ENCODE measurements around the gene KDM4C.

KDM4C gene

GRCh38 chr9:7121664-7122063 is 363.9 kb downstream of the KDM4C start:
- H3K4me3 ChIP-seq (ENCODE audit: low read depth, low read length), result no peak overlapping the region
- TF ChIP-seq, protein P1, sequence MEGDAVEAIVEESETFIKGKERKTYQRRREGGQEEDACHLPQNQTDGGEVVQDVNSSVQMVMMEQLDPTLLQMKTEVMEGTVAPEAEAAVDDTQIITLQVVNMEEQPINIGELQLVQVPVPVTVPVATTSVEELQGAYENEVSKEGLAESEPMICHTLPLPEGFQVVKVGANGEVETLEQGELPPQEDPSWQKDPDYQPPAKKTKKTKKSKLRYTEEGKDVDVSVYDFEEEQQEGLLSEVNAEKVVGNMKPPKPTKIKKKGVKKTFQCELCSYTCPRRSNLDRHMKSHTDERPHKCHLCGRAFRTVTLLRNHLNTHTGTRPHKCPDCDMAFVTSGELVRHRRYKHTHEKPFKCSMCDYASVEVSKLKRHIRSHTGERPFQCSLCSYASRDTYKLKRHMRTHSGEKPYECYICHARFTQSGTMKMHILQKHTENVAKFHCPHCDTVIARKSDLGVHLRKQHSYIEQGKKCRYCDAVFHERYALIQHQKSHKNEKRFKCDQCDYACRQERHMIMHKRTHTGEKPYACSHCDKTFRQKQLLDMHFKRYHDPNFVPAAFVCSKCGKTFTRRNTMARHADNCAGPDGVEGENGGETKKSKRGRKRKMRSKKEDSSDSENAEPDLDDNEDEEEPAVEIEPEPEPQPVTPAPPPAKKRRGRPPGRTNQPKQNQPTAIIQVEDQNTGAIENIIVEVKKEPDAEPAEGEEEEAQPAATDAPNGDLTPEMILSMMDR (IDR thresholded peaks at IDR 0.05; ENCODE audit: borderline replicate concordance, insufficient read depth, low read depth, low read length), result no peak

GRCh38 chr9:7123743-7124142 is 366.0 kb downstream of the KDM4C start:
- H3K4me3 ChIP-seq (ENCODE audit: low read depth, low read length), result no peak overlapping the region
- TF ChIP-seq, protein P1 (IDR thresholded peaks at IDR 0.05; ENCODE audit: borderline replicate concordance, insufficient read depth, low read depth, low read length), result no peak

DNA sequence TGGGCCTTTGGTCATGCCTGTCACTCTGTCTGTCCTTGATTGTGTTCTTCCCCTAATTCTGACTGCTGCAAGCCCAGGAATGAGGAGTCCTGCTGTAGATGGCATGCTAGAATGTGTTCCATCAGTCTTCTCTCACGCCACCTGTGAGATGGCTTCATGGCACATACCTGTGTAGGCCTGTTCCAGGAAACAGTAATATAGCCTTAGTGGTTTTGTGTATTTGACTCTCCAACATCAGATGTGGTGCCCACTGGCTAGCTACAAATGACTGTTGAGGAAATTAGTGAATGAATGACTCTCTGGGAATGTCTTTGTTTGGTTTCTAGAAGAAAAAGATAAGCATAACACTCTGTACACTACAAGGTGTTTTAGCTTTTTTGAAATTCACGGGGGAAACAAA is 367.5 kb downstream of the KDM4C start:
- TF ChIP-seq, protein P1 (IDR thresholded peaks at IDR 0.05; ENCODE audit: borderline replicate concordance, insufficient read depth, low read depth, low read length), result no peak
- H3K4me3 ChIP-seq (ENCODE audit: low read depth, low read length), result no peak overlapping the region

DNA sequence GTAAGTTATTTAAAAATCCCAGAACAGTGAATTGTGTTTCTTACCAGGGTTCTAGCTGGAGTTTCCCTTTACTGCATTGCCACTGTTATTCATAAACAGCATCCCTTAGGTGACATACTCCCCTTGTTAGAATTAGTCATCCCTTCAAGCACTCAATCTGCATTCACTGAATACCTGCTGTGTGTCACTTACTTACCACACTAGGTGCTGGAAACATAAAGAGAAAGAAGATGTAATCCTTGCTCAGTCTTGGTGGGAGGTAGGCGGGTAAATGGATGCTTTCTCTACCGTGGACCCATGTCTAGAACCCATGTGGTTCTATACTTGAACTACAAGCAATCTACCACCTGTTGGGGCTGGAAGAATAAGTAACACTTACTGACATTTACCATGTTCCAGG is 371.6 kb downstream of the KDM4C start:
- TF ChIP-seq, protein P1 (IDR thresholded peaks at IDR 0.05; ENCODE audit: borderline replicate concordance, insufficient read depth, low read depth, low read length), result no peak
- no peak overlapping the region for H3K4me3 ChIP-seq (ENCODE audit: low read depth, low read length)

DNA sequence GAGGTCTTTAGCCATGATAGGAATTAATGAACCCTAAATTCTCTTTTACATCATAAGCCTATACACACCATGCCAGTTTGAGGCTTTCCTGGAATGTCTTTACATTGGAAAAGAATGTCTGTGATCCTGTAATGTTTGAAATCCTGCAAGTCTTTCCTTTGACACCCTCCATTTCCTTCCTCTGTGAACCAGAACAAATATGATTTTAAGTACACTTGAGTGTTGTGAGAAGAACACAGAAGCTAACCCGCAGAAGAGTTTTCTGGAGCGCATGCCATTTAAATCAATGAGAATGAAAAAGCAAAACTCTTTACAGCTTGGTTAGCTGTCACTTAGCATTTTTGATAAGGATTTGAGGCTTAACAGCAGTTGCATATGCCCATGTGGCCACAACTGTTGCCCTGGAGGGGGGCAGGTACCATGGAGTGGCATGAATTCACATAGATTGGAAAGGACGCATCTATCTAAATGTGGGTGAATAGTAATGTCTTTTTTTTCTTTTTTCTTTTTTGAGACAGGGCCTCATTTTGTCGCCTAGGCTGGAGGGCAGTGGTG is 372.6 kb downstream of the KDM4C start:
- TF ChIP-seq, protein P1 (IDR thresholded peaks at IDR 0.05; ENCODE audit: borderline replicate concordance, insufficient read depth, low read depth, low read length), result no peak
- H3K4me3 ChIP-seq (ENCODE audit: low read depth, low read length), result no peak overlapping the region

DNA sequence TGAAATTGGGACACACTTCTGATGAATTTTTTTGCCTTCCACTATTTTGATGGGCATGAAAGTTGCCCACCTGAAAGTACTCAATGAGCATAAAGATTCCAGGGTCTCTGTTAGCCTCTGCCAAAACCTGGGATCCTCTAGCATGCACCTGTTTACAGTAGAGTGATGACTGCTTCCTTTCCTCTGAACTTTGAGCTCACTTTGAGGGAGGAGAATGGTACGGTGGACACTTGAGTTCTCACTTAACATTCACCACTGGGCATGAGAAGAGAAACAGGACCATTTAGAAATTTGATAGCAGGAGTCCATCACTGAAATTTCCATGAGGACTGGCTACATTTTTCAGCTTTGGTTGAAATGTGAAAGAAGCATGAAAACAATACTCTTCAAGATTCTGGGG is 374.8 kb downstream of the KDM4C start:
- no peak overlapping the region for H3K4me3 ChIP-seq (ENCODE audit: low read depth, low read length)
- TF ChIP-seq, protein P1 (IDR thresholded peaks at IDR 0.05; ENCODE audit: borderline replicate concordance, insufficient read depth, low read depth, low read length), result no peak

DNA sequence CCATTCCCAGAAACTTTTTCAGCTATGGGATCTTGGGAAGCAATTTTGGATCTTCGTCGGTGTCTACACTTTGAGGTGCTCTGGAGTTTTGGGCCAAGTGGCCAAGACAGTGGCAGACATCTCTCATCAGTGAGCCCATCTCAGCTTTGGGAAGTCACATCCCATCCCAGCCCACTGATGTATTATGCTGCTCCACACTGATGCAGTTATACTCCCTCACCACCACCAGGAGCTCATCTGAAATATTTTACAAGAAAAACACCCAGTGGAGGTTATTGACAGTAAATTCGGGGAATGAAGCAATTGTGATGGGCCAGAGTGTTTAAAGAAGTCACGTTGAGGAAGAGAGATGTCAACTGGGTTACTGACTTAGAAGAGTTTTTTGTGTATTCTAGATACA is 378.0 kb downstream of the KDM4C start:
- no peak overlapping the region for H3K4me3 ChIP-seq (ENCODE audit: low read depth, low read length)
- TF ChIP-seq, protein P1 (IDR thresholded peaks at IDR 0.05; ENCODE audit: borderline replicate concordance, insufficient read depth, low read depth, low read length), result no peak
